LHCN-M2 (cell line): ENCODE results near the gene SLC17A9. TPM values are rescaled to one million over a fixed set of nuclear protein-coding genes. Genes with fewer than 3 reads are reported as not detected.
A peak's percentile ranks its signal among the peaks of the same experiment; 100 is the strongest.

ENCODE experiments used
- DNase-seq: peaks from one replicate; pipeline ENCODE4 v3.0.0-alpha.2; 2012; ENCODE audit warnings: low read depth
- total RNA-seq: library from RNA; depleted of rRNA; stranded (reverse); fragments of >200 nt; gene quantifications from 2 replicates; pipeline ENCODE4 v1.2.3, GENCODE V29; 2014

The SLC17A9 gene
- total RNA-seq, 1 experiment from 2014 or later = not detected

GRCh38 chr20:62920039-62920645 is 32.4 kb upstream of the SLC17A9 start:
- DNase-seq = no peak

GRCh38 chr20:62921119-62921687 is 31.3 kb upstream of the SLC17A9 start:
- DNase-seq = peak; percentile 59

- DNase-seq = no peak
These were observed 30.0 kb upstream of the SLC17A9 start for GRCh38 chr20:62922451-62922921.

- peak; percentile 81 for DNase-seq
These were observed 29.3 kb upstream of the SLC17A9 start for GRCh38 chr20:62923059-62923668.

- DNase-seq = no peak
These were observed 28.7 kb upstream of the SLC17A9 start for GRCh38 chr20:62923669-62924441.

- peak; percentile 25 for DNase-seq
These were observed 27.9 kb upstream of the SLC17A9 start for GRCh38 chr20:62924442-62925075.

- DNase-seq = no peak
These were observed 27.5 kb upstream of the SLC17A9 start for GRCh38 chr20:62925076-62925419.

- peak; percentile 42 for DNase-seq
These were observed 26.9 kb upstream of the SLC17A9 start for GRCh38 chr20:62925420-62926228.

GRCh38 chr20:62926229-62927127 is 26.0 kb upstream of the SLC17A9 start, which contains the start of gene DIDO1:
TSS of gene DIDO1 (minus strand) at chr20:62926505.
- peak; percentile 78 for DNase-seq

GRCh38 chr20:62927128-62927705 is 25.3 kb upstream of the SLC17A9 start:
- DNase-seq = no peak

- no peak for DNase-seq
These were observed 24.1 kb upstream of the SLC17A9 start for GRCh38 chr20:62928246-62928939.

- DNase-seq = no peak
These were observed 23.4 kb upstream of the SLC17A9 start for GRCh38 chr20:62929051-62929538.

GRCh38 chr20:62931464-62931863 is 21.0 kb upstream of the SLC17A9 start:
- DNase-seq = no peak

- DNase-seq = no peak
These were observed 18.5 kb upstream of the SLC17A9 start for GRCh38 chr20:62933966-62934365.

- no peak for DNase-seq
These were observed 17.1 kb upstream of the SLC17A9 start for GRCh38 chr20:62935204-62935967.

GRCh38 chr20:62935968-62936585 is 16.4 kb upstream of the SLC17A9 start:
- no peak for DNase-seq
